ENCODE measurements around the gene PNPLA6. TPM values are rescaled to one million over a fixed set of nuclear protein-coding genes. Genes with fewer than 3 reads are reported as not detected.

Gene PNPLA6
- total RNA-seq, 1 donor from 2014 or later = 50.6 TPM

DNA sequence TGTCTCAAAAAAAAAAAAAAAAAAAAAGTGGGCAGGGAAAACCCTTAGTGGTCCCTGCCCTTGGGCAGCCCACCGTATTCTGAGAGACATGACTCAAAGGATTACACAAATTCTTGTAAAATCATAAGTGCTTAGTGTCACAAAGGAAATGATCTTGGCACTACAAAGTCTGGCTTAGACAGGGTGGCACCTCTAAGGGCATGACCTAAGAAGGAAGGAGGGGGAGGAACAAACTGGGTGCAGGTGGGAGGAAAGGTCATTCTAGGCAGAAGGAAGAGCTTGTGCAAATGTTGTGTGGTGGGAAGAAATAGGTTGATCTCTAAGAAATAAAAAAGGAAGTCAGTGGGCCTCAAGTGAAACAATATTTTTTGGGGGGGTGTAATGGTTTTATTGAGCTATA is 10.4 kb downstream of the PNPLA6 start:
- no peak for ATAC-seq
- intact Hi-C loops (cut with DNase I) = no loop called here
- no peak for DNase-seq (ENCODE audit: missing footprints)

DNA sequence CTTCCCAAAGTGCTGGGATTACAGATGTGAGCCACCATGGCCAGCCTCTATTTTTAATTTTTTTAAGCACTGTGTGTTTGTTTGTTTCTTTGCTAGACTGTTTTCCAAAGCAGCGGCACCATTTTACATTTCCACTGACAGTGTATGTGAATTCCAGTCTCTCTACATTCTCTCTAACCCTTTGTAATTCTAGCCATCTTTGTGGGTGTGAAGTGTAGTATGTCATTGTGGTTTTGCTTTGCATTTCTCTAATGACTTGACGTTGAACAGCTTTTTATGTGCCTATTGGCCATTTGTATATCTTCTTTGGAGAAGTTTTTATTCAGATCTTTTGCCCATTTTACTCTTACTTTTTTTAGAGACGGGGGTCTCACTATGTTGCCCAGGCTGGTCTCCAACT is 11.6 kb downstream of the PNPLA6 start:
- no peak for ATAC-seq
- intact Hi-C loops (cut with DNase I) = no loop called here
- no peak for DNase-seq (ENCODE audit: missing footprints)

- ATAC-seq (no peak), DNase-seq (ENCODE audit: missing footprints) (no peak)
- intact Hi-C loops (cut with DNase I) = no loop called here
Observed at GRCh38 chr19:7549429-7550148, 14.1 kb downstream of the PNPLA6 start.

GRCh38 chr19:7550169-7550770 is 14.8 kb downstream of the PNPLA6 start:
- DNase-seq (ENCODE audit: missing footprints) (no peak), ATAC-seq (peak; percentile 4)
- intact Hi-C loops (cut with DNase I) = no loop called here

DNA sequence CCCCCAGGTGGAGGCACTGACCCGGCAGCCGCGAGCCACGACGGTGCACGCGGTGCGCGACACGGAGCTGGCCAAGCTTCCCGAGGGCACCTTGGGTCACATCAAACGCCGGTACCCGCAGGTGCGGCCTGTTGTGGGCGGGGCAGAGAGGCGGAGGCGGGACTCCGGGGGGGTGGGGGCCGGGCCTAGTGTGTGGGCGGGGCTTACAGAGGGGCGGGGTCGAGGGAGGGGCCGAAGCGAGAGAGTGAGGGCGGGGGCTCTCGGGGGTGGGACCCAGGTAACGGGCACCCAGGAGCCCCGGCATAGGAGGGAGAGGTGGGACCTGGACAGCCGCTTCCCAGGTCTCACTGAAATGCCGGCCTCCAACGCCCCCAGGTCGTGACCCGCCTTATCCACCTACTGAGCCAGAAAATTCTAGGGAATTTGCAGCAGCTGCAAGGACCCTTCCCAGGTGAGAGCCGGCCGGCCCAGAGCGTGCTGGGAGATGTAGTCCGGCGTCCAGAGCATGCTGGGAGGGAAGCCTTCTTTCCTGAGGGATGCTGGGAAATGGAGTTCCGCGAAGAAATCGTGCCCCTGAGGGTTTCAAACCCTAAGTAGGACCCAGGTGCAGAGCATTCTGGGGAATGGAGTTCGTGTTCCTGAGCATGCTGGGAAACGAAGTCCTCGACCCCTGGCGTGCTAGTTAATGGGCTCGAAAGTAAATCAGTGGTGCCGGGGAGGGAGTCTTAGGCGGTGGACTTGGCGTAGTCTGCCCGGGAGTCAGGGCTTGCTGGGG is 15.7 kb downstream of the PNPLA6 start:
- no peak for DNase-seq (ENCODE audit: missing footprints)
- intact Hi-C loops (cut with DNase I) = no loop called here
- ATAC-seq = peak; percentile 91

DNA sequence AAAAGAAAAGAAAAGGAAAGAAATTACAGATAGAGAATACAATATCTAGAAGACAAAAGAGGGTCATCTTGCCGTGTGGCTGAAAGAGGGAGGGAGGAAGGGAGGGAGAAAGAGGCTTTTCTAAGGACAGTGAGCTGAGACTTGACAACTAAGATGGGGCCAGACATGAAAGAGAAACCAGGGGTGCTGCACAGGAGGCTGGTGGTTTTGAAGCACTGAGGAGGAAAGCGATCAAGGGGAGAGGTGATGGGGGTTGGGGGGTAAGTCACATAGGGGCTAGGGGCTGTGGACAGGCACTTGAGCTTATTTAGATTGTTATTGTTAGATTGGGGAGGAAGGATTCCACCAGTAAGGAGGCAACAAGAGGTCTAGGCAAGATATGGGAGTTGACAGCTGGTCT is 17.3 kb downstream of the PNPLA6 start:
- intact Hi-C loops (cut with DNase I) = no loop called here
- ATAC-seq (no peak), DNase-seq (ENCODE audit: missing footprints) (no peak)

- DNase-seq (ENCODE audit: missing footprints) (no peak), ATAC-seq (no peak)
- intact Hi-C loops (cut with DNase I) = no loop called here
Observed at GRCh38 chr19:7554565-7554964, 19.0 kb downstream of the PNPLA6 start.

DNA sequence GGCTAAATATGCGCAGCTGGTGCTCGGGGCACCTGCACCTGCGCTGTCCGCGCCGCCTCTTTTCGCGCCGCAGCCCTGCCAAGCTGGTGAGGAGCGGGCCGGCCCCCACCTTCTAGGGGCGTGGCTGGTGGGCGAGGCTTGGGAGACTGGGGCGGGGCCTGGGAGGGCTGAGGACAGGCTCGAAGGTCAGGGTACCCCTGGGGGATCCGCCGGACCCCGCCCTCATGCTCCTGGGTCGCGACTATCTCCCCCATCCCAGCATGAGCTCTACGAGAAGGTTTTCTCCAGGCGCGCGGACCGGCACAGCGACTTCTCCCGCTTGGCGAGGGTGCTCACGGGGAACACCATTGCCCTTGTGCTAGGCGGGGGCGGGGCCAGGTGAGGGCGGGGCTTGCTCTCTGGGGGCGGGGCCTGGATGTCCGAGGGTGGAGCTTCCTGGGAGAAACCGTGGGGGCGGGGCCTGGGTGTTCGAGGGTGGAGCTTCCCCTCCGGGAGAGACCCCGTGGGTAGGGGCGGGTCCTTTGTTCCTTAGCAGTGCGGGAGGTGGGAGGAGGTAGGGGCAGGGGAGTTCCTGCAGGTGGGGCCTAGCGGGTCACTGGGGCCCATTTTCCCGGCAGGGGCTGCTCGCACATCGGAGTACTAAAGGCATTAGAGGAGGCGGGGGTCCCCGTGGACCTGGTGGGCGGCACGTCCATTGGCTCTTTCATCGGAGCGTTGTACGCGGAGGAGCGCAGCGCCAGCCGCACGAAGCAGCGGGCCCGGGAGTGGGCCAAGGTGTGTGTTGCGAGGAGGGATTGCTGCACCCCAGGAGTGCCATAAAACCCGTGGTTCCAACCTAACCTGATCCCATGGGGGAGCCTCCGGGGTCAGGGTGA is 19.7 kb downstream of the PNPLA6 start:
- intact Hi-C loops (cut with DNase I) = no loop called here
- ATAC-seq (no peak), DNase-seq (ENCODE audit: missing footprints) (no peak)

- DNase-seq (ENCODE audit: missing footprints) (no peak), ATAC-seq (no peak)
- intact Hi-C loops (cut with DNase I) = no loop called here
Observed at GRCh38 chr19:7556696-7557315, 21.3 kb downstream of the PNPLA6 start.

DNA sequence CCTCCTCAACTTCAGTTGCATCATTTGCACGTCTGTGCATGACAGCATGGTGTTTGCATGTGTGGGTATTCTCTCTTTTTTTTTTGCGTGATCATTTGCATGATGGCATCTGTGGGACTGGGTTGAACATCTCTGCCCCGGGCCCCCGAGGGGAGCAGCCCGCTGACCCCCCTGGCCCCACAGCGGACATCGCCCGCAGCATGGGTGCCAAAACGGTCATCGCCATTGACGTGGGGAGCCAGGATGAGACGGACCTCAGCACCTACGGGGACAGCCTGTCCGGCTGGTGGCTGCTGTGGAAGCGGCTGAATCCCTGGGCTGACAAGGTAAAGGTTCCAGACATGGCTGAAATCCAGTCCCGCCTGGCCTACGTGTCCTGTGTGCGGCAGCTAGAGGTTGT is 23.1 kb downstream of the PNPLA6 start:
- DNase-seq (ENCODE audit: missing footprints) = no peak
- no peak for ATAC-seq
- intact Hi-C loops (cut with DNase I) = no loop called here

DNA sequence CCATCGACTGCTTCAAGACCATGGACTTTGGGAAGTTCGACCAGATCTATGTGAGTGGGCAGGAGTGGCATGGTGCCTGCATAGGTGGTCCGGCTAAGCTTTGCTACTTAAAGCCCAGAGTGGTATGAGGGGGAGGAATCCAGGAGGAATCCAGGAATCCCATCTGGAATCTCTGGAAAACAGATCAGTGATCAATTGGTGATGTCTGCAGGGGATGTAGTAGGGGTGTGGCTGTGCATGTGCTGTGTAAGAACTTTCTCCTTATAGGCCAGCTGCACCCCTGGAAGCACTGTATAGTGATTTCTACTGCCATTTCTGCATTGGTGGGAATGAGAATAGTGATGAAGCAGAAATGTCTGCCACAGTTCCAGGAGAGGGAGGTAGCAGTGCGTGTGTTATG is 23.6 kb downstream of the PNPLA6 start:
- ATAC-seq (no peak), DNase-seq (ENCODE audit: missing footprints) (no peak)
- intact Hi-C loops (cut with DNase I) = no loop called here

- intact Hi-C loops (cut with DNase I) = no loop called here
- ATAC-seq (no peak), DNase-seq (ENCODE audit: missing footprints) (no peak)
Observed at GRCh38 chr19:7560255-7560654, 24.7 kb downstream of the PNPLA6 start.

GRCh38 chr19:7561325-7561724 is 25.8 kb downstream of the PNPLA6 start:
- ATAC-seq = no peak
- intact Hi-C loops (cut with DNase I) = no loop called here
- no peak for DNase-seq (ENCODE audit: missing footprints)

DNA sequence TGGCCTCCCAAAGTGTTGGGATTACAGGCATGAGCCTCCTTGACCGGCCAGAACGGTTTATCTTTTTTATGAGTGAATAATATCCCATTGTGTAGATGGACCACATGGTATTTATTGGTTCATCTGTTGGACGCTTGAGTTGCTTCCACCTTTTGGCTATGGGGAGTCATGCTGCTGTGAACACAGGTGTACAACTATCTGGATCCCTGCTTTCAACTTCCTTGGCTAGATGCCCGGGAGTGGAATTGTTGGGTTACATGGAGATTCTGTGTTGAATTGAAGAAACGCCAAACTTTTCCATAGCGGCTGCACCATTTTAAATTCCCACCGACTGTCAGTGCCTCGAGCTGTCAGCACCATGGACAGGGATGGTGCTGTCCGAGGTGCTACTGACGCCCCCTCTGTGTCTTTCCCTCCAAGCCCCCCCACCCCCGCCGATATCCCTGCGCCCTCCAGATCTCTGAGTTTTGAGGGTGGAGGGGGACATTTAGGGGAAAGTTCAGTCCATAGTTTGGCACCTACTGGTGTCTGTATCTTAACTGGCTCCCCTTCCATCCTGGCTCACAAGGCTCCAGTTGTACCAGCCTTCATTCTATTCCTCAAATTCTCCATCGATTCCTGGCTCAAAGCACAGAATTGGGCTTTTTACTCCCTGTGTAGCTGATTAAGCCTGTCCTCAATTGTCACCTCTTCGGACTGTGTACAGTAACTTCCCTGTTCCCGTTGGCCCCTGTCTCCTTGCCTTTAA is 27.3 kb downstream of the PNPLA6 start:
- DNase-seq (ENCODE audit: missing footprints) = no peak
- no peak for ATAC-seq
- intact Hi-C loops (cut with DNase I) = no loop called here

DNA sequence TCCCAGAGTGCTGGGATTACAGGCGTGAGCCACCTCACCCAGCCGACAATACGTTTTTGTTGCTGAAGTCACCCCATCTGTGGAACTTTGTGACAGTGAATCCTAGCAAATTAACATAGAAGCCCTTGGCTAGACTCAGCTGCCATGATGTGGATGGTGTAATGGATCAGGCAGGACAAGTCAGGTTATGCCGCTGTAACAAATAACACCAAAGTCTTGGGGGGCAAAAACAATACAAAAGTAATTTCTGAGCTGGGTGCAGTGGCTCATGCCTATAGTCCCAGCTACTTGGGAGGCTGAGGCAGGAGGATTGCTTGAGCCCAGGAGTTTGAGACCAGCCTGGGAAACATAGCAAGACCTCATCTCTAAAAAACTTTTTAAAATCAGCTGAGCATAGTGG is 29.3 kb downstream of the PNPLA6 start:
- ATAC-seq (no peak), DNase-seq (ENCODE audit: missing footprints) (no peak)
- intact Hi-C loops (cut with DNase I) = no loop called here

GRCh38 chr19:7565332-7565731 is 29.8 kb downstream of the PNPLA6 start:
- ATAC-seq (no peak), DNase-seq (ENCODE audit: missing footprints) (no peak)
- intact Hi-C loops (cut with DNase I) = no loop called here

GRCh38 chr19:7570761-7571160 is 35.2 kb downstream of the PNPLA6 start:
- no peak for ATAC-seq
- intact Hi-C loops (cut with DNase I) = no loop called here
- DNase-seq (ENCODE audit: missing footprints) = no peak

GRCh38 chr19:7575434-7576040 is 40.0 kb downstream of the PNPLA6 start:
- DNase-seq (ENCODE audit: missing footprints) (no peak), ATAC-seq (no peak)
- intact Hi-C loops (cut with DNase I) = no loop called here
